K562 (cell line): Measurements from ENCODE around the gene PTPRU. TPM values are rescaled to one million over a fixed set of nuclear protein-coding genes. Genes with fewer than 3 reads are reported as not detected.
A peak's percentile ranks its signal among the peaks of the same experiment; 100 is the strongest.

Source experiments
- CBFB ChIP-seq: sonication (generic); formaldehyde crosslinking; IDR thresholded peaks from 2 replicates; pipeline ENCODE4 v1.4.0; 2020; ENCODE audit warnings: mild to moderate bottlenecking, missing genetic modification reagents
- MIER1 ChIP-seq: fragments of 450-650 bp; IDR thresholded peaks from 2 replicates; pipeline ENCODE4 v1.6.1; 2016; ENCODE audit warnings: antibody characterized with exemption, mild to moderate bottlenecking, low read depth
- MLX ChIP-seq, 2 experiments: fragments of 450-650 bp in 1 of 2; sonication (generic) in 1 of 2; formaldehyde crosslinking; conservative IDR thresholded peaks; 2 replicates each; pipeline versions ENCODE4 v1.4.0 to v1.8.1; 2020 to 2022; ENCODE audit warnings: mild to moderate bottlenecking in 1 of 2, missing genetic modification reagents in 1 of 2
- MYBL2 ChIP-seq, 2 experiments: fragments of 450-650 bp in 1 of 2; sonication (generic) in 1 of 2; formaldehyde crosslinking in 1 of 2; IDR thresholded peaks; 2 replicates each; pipeline versions ENCODE4 v1.6.1 to v1.8.1; 2017 to 2022; ENCODE audit warnings: borderline replicate concordance in 1 of 2, inconsistent platforms in 1 of 2, low read depth in 1 of 2, mild to moderate bottlenecking in 1 of 2, missing genetic modification reagents in 1 of 2, moderate library complexity in 1 of 2
- NBN ChIP-seq: fragments of 450-650 bp; IDR thresholded peaks from 2 replicates; pipeline ENCODE4 v1.6.1; 2016; ENCODE audit warnings: low read depth, mild to moderate bottlenecking
- NRF1 ChIP-seq, 2 experiments: fragments of 450-650 bp; IDR thresholded peaks in 1 of 2; conservative IDR thresholded peaks in 1 of 2; 2 replicates each; pipeline ENCODE4 v1.6.1; 2014; ENCODE audit warnings: mild to moderate bottlenecking in 2 of 2
- RAD21 ChIP-seq, 2 experiments: fragments of 250-450 bp in 1 of 2; fragments of 450-650 bp in 1 of 2; sonication (Bioruptor Pico) in 1 of 2; formaldehyde crosslinking in 1 of 2; IDR thresholded peaks in 1 of 2; conservative IDR thresholded peaks in 1 of 2; 2 replicates each; pipeline versions ENCODE4 v1.4.0 to v1.8.0; 2020 to 2022; ENCODE audit warnings: mild to moderate bottlenecking in 2 of 2, moderate library complexity in 1 of 2
- ZBTB40 ChIP-seq, 2 experiments: fragments of 450-650 bp in 1 of 2; sonication (generic) in 1 of 2; formaldehyde crosslinking in 1 of 2; IDR thresholded peaks; 2 replicates each; pipeline versions ENCODE4 v1.7.1 to v1.9.0; 2016 to 2022; ENCODE audit warnings: inconsistent platforms in 1 of 2, mild to moderate bottlenecking in 1 of 2, missing genetic modification reagents in 1 of 2
- ZNF311 ChIP-seq: fragments of 250-450 bp; sonication (Bioruptor Pico); IDR thresholded peaks from 2 replicates; pipeline ENCODE4 v1.4.0; 2020; ENCODE audit warnings: mild to moderate bottlenecking, moderate library complexity
- polyA plus RNA-seq, 8 experiments: library from polyadenylated mRNA; depleted of rRNA in 4 of 8; stranded (reverse) in 5 of 8; unstranded in 3 of 8; fragments of >200 nt; fragmentation: Nextera tagmentation in 2 of 8; fragmentation: Illumina TruSeq in 1 of 8; extraction: Ambion mirVana in 2 of 8; extraction: Trizol in 1 of 8; gene quantifications; 2 replicates each; pipeline versions ENCODE4 v1.2.1 to v1.2.3, GENCODE V29; 2011 to 2014; ENCODE audit warnings: inconsistent platforms in 1 of 8, missing spikeins in 1 of 8
- total RNA-seq, 7 experiments: library from RNA; depleted of rRNA in 6 of 7; stranded (reverse); fragments of >200 nt in 6 of 7; fragmentation: Illumina TruSeq in 2 of 7; extraction: Trizol in 2 of 7; gene quantifications; 2 replicates each; pipeline versions ENCODE4 v1.2.1 to v1.2.3, GENCODE V29; 2011 to 2021; ENCODE audit warnings: low replicate concordance in 1 of 7
- TF ChIP-seq, protein P1 (sequence below): fragments of 250-450 bp; sonication (Bioruptor Pico); IDR thresholded peaks from 2 replicates; pipeline ENCODE4 v1.4.0; 2020; ENCODE audit warnings: borderline replicate concordance
- TF ChIP-seq, protein P2 (sequence below), 2 experiments: fragments of 150-350 bp in 1 of 2; IDR thresholded peaks; 2 replicates each; pipeline ENCODE4 v1.6.1; 2012 to 2016; ENCODE audit warnings: low read depth in 2 of 2, low read length in 2 of 2, mild to moderate bottlenecking in 1 of 2, moderate library complexity in 1 of 2

PTPRU gene
- total and polyA plus RNA-seq, 9 of the 15 experiments (the other 6 are each of a cell fraction or from before 2014, with no cell fraction given) = 0.01 to 2.9 (median 1.0) TPM

DNA sequence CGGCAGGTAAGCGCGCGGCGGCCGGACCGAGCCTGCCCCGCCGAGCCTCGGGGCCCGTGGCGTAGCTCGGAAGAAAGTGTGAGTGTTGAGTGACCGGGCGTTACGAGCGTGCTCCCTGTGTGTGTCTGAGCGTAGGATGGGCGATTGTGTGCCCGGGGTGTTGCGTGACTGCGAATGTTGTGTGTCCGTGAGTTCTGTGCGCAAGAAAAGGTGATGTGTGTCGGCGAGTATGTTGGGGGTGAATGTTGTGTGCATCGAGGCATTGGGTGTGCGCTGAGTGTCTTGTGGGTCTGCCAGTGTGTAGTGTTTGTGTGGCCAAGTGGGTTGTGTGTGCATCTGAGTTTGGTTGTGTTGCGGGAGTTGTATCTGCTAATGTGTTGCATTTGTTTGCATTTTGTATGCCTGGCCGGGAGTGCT, 398 bp downstream of the PTPRU start (continued):
- TF ChIP-seq ZBTB40 (IDR thresholded peaks at IDR 0.05) (peak; percentile 70), ZBTB40 (CRISPR knock-in tag; IDR thresholded peaks at IDR 0.05) (no peak; the same call in 1 of the 2 replicates), MLX (CRISPR knock-in tag; conservative IDR thresholded peaks at IDR 0.05) (no peak), CBFB (CRISPR knock-in tag) (no peak), NRF1 (conservative IDR thresholded peaks at IDR 0.05 in 1 of 2, IDR thresholded peaks at IDR 0.05 in 1 of 2) (peak; percentile 4 to 5; a peak in 1 of 4 replicates), NBN (peak; percentile 36; the same call in 1 of the 2 replicates), RAD21 (CRISPR knock-in tag; conservative IDR thresholded peaks at IDR 0.05 in 1 of 2, IDR thresholded peaks at IDR 0.05 in 1 of 2) (no peak), ZNF311 (no peak), MIER1 (peak; percentile 74; the same call in 1 of the 2 replicates), MYBL2 (IDR thresholded peaks at IDR 0.05; ENCODE audit: low read depth) (no peak), MYBL2 (CRISPR knock-in tag; IDR thresholded peaks at IDR 0.05; ENCODE audit: borderline replicate concordance) (no peak)
- TF ChIP-seq, protein P1, sequence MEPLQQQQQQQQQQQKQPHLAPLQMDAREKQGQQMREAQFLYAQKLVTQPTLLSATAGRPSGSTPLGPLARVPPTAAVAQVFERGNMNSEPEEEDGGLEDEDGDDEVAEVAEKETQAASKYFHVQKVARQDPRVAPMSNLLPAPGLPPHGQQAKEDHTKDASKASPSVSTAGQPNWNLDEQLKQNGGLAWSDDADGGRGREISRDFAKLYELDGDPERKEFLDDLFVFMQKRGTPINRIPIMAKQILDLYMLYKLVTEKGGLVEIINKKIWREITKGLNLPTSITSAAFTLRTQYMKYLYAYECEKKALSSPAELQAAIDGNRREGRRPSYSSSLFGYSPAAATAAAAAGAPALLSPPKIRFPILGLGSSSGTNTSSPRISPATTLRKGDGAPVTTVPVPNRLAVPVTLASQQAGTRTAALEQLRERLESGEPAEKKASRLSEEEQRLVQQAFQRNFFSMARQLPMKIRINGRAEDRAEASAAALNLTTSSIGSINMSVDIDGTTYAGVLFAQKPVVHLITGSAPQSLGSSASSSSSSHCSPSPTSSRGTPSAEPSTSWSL (CRISPR knock-in tag) = no peak
- TF ChIP-seq, protein P2, sequence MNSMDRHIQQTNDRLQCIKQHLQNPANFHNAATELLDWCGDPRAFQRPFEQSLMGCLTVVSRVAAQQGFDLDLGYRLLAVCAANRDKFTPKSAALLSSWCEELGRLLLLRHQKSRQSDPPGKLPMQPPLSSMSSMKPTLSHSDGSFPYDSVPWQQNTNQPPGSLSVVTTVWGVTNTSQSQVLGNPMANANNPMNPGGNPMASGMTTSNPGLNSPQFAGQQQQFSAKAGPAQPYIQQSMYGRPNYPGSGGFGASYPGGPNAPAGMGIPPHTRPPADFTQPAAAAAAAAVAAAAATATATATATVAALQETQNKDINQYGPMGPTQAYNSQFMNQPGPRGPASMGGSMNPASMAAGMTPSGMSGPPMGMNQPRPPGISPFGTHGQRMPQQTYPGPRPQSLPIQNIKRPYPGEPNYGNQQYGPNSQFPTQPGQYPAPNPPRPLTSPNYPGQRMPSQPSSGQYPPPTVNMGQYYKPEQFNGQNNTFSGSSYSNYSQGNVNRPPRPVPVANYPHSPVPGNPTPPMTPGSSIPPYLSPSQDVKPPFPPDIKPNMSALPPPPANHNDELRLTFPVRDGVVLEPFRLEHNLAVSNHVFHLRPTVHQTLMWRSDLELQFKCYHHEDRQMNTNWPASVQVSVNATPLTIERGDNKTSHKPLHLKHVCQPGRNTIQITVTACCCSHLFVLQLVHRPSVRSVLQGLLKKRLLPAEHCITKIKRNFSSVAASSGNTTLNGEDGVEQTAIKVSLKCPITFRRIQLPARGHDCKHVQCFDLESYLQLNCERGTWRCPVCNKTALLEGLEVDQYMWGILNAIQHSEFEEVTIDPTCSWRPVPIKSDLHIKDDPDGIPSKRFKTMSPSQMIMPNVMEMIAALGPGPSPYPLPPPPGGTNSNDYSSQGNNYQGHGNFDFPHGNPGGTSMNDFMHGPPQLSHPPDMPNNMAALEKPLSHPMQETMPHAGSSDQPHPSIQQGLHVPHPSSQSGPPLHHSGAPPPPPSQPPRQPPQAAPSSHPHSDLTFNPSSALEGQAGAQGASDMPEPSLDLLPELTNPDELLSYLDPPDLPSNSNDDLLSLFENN (IDR thresholded peaks at IDR 0.05; ENCODE audit: low read depth in 2 of 2, low read length in 2 of 2) = no peak
